ENCODE results near the gene ESYT2.

DNA sequence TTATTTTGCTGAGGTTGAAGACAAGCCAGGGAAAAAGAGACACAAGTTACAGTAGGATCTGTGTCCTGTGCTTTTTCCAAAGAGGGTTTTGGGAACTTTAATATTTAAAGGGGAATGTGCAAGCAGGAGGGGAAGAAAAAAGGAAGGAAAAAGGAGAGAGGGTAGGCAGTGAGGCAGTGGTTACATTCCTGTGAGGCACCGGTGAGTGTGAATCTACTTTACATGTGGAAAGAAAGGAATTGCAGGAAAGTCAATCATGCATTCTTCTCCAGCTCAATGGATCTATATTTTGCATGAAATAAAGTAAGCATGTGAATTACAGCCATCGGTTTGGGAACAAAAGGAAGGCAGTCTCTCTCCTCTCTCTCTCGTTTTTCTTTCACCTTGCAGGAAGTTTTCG is 14.5 kb upstream of the ESYT2 start:
- TF ChIP-seq, protein P1, sequence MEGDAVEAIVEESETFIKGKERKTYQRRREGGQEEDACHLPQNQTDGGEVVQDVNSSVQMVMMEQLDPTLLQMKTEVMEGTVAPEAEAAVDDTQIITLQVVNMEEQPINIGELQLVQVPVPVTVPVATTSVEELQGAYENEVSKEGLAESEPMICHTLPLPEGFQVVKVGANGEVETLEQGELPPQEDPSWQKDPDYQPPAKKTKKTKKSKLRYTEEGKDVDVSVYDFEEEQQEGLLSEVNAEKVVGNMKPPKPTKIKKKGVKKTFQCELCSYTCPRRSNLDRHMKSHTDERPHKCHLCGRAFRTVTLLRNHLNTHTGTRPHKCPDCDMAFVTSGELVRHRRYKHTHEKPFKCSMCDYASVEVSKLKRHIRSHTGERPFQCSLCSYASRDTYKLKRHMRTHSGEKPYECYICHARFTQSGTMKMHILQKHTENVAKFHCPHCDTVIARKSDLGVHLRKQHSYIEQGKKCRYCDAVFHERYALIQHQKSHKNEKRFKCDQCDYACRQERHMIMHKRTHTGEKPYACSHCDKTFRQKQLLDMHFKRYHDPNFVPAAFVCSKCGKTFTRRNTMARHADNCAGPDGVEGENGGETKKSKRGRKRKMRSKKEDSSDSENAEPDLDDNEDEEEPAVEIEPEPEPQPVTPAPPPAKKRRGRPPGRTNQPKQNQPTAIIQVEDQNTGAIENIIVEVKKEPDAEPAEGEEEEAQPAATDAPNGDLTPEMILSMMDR (IDR thresholded peaks at IDR 0.05): no peak
- no peak for TF ChIP-seq POLR2A (IDR thresholded peaks at IDR 0.05)

All from uterus (tissue), 2 donors.